Naive B cell (primary cell): Measurements from ENCODE around the gene SMIM27. TPM values are rescaled to one million over a fixed set of nuclear protein-coding genes. Genes with fewer than 3 reads are reported as not detected.
"Not testable (repeated sequence)": the region's sequence is repeated elsewhere in the genome, so short reads cannot be mapped to it uniquely, and the experiment has no call there.

Source experiments
- ATAC-seq, 2 donors: fragments of 150-1000 bp; cut with Tn5 transposase; 2 replicates each; pipeline ENCODE4 v1.10.0; 2021; ENCODE audit warnings: low read depth in 2 of 2, mild to moderate bottlenecking in 2 of 2, moderate library complexity in 2 of 2
- DNase-seq: peaks from one replicate; pipeline ENCODE4 v3.0.0; 2022
- H3K27ac Mint-ChIP-seq, 6 donors: one replicate each; pipeline ENCODE4 v1.8.0; 2020 to 2022; ENCODE audit warnings: mild to moderate bottlenecking in 6 of 6, mixed read lengths in 6 of 6, moderate library complexity in 5 of 6, inconsistent platforms in 2 of 6
- H3K27me3 Mint-ChIP-seq, 3 donors: one replicate each; pipeline ENCODE4 v1.8.0; 2021 to 2022; ENCODE audit warnings: mixed read lengths in 3 of 3, mild to moderate bottlenecking in 1 of 3
- H3K36me3 Mint-ChIP-seq, 2 donors: one replicate each; pipeline ENCODE4 v1.8.0; 2020 to 2022; ENCODE audit warnings: mixed read lengths in 2 of 2, inconsistent platforms in 1 of 2, mild to moderate bottlenecking in 1 of 2
- H3K4me1 Mint-ChIP-seq, 3 donors: one replicate each; pipeline ENCODE4 v1.8.0; 2020 to 2022; ENCODE audit warnings: mixed read lengths in 3 of 3, inconsistent platforms in 1 of 3, mild to moderate bottlenecking in 1 of 3, moderate library complexity in 1 of 3
- H3K4me3 Mint-ChIP-seq, 8 donors: one replicate each; pipeline ENCODE4 v1.8.0; 2020 to 2022; ENCODE audit warnings: mild to moderate bottlenecking in 8 of 8, mixed read lengths in 8 of 8, moderate library complexity in 8 of 8, inconsistent platforms in 2 of 8
- H3K9me3 Mint-ChIP-seq, 7 donors: one replicate each; pipeline ENCODE4 v1.8.0; 2020 to 2022; ENCODE audit warnings: mixed read lengths in 7 of 7, mild to moderate bottlenecking in 5 of 7, inconsistent platforms in 2 of 7, moderate library complexity in 1 of 7
- polyA plus RNA-seq, 6 donors: library from polyadenylated mRNA; unstranded; fragments of 300-500 nt; fragmentation: Illumina TruSeq; gene quantifications; one replicate each; pipeline ENCODE4 v1.2.3, GENCODE V29; 2021; ENCODE audit warnings: low read depth in 6 of 6

The SMIM27 gene
- polyA plus RNA-seq = 100 to 1,000 TPM in 1 of 6 donors, 10 to 100 TPM in 5; 28.8 to 107 (median 80.0) TPM

GRCh38 chr9:32552172-32552872 is at the start of gene SMIM27, which contains the start of gene TOPORS:
Gene SMIM27, plus strand, starts transcription at chr9:32552327. Its CDS starts 108 bp downstream, at chr9:32552435.
Gene TOPORS, minus strand, starts transcription at chr9:32552586. Its CDS starts 150 bp downstream, at chr9:32552436.
- DNase-seq = peak; percentile 85
- no peaks in the 10 kb centered on the region for H3K27me3 Mint-ChIP-seq
- peak within 1 kb of the TSS; percentile 95 to 99 (median 97) for H3K4me3 Mint-ChIP-seq
- H3K9me3 Mint-ChIP-seq = no peaks in the 10 kb centered on the region
- peaks cover 24 to 51% (median 48%) of the 10 kb centered on the region in 3 donors for H3K4me1 Mint-ChIP-seq
- H3K36me3 Mint-ChIP-seq = no peaks in the 10 kb centered on the region
- ATAC-seq = peak; percentile 67 to 68
- H3K27ac Mint-ChIP-seq = peak within 1 kb of the TSS; percentile 96 to 99 (median 98)

GRCh38 chr9:32502464-32502863 is 49.7 kb upstream of the SMIM27 start:
- DNase-seq = no peak
- H3K9me3 Mint-ChIP-seq = no peaks in the 10 kb centered on the region
- H3K27ac Mint-ChIP-seq = peak overlapping the region in 1 of 6 donors; percentile 5
- H3K27me3 Mint-ChIP-seq = no peaks in the 10 kb centered on the region
- peaks cover 6 to 24% of the 10 kb centered on the region in 2 donors for H3K36me3 Mint-ChIP-seq
- peaks cover 0 to 11% (median 7%) of the 10 kb centered on the region in 3 donors for H3K4me1 Mint-ChIP-seq
- no peak for ATAC-seq
- no peak overlapping the region for H3K4me3 Mint-ChIP-seq

GRCh38 chr9:32503008-32503407 is 49.1 kb upstream of the SMIM27 start:
- Mint-ChIP-seq H3K36me3 (peaks cover 5 to 23% of the 10 kb centered on the region in 2 donors), H3K27me3 (no peaks in the 10 kb centered on the region), H3K27ac (peak overlapping the region in 1 of 6 donors; percentile 60), H3K9me3 (no peaks in the 10 kb centered on the region), H3K4me3 (no peak overlapping the region), H3K4me1 (peaks cover 0 to 11% (median 7%) of the 10 kb centered on the region in 3 donors)
- no peak for ATAC-seq
- DNase-seq = no peak

GRCh38 chr9:32508728-32509127 is 43.4 kb upstream of the SMIM27 start:
- H3K27ac Mint-ChIP-seq = no peak overlapping the region
- H3K27me3 Mint-ChIP-seq = no peaks in the 10 kb centered on the region
- H3K4me3 Mint-ChIP-seq = no peak overlapping the region
- peaks cover 0 to 4% (median 0%) of the 10 kb centered on the region in 7 donors for H3K9me3 Mint-ChIP-seq
- DNase-seq (no peak), ATAC-seq (no peak)
- no peaks in the 10 kb centered on the region for H3K36me3 Mint-ChIP-seq
- peaks cover 25 to 41% (median 40%) of the 10 kb centered on the region in 3 donors for H3K4me1 Mint-ChIP-seq

GRCh38 chr9:32516241-32516640 is 35.9 kb upstream of the SMIM27 start:
- no peak for ATAC-seq
- peaks cover 25 to 39% (median 38%) of the 10 kb centered on the region in 3 donors for H3K4me1 Mint-ChIP-seq
- peaks cover 12 to 14% of the 10 kb centered on the region in 2 donors for H3K36me3 Mint-ChIP-seq

GRCh38 chr9:32518276-32518675 is 33.9 kb upstream of the SMIM27 start:
- no peaks in the 10 kb centered on the region for H3K27me3 Mint-ChIP-seq
- no peak overlapping the region for H3K4me3 Mint-ChIP-seq
- no peak overlapping the region for H3K27ac Mint-ChIP-seq
- no peak for DNase-seq
- no peak for ATAC-seq
- peaks cover 22 to 38% (median 31%) of the 10 kb centered on the region in 3 donors for H3K4me1 Mint-ChIP-seq
- peaks cover 17 to 19% of the 10 kb centered on the region in 2 donors for H3K36me3 Mint-ChIP-seq
- H3K9me3 Mint-ChIP-seq = peaks cover 0 to 8% (median 6%) of the 10 kb centered on the region in 7 donors

More at GRCh38 chr9:32516241-32516640, 35.9 kb upstream of the SMIM27 start:
- DNase-seq = no peak
- Mint-ChIP-seq H3K9me3 (peaks cover 0 to 8% (median 6%) of the 10 kb centered on the region in 7 donors), H3K27ac (peak overlapping the region in 2 of 6 donors; percentile 13 to 72), H3K27me3 (no peaks in the 10 kb centered on the region), H3K4me3 (no peak overlapping the region)

- Mint-ChIP-seq H3K27ac (peak overlapping the region in 3 of 6 donors; percentile 5 to 74 (median 65)), H3K36me3 (peaks cover 8 to 12% of the 10 kb centered on the region in 2 donors), H3K4me3 (peak overlapping the region in 5 of 8 donors; percentile 2 to 99 (median 80)), H3K9me3 (peaks cover 0 to 5% (median 0%) of the 10 kb centered on the region in 7 donors), H3K4me1 (peaks cover 30 to 51% (median 32%) of the 10 kb centered on the region in 3 donors), H3K27me3 (no peaks in the 10 kb centered on the region)
- ATAC-seq = no peak
- DNase-seq = no peak
Observed at GRCh38 chr9:32523910-32524309, 28.2 kb upstream of the SMIM27 start.

- not testable (repeated sequence) for DNase-seq, H3K27me3 Mint-ChIP-seq, H3K9me3 Mint-ChIP-seq, ATAC-seq
- Mint-ChIP-seq H3K4me1 (peaks cover 30 to 51% (median 32%) of the 10 kb centered on the region in 3 donors), H3K36me3 (peaks cover 8 to 12% of the 10 kb centered on the region in 2 donors), H3K27ac (peak overlapping the region in 4 of 6 donors; percentile 5 to 98 (median 96)), H3K4me3 (peak overlapping the region; percentile 74 to 100 (median 98))
Observed at GRCh38 chr9:32524558-32524891, 27.6 kb upstream of the SMIM27 start.

- DNase-seq = no peak
- H3K4me3 Mint-ChIP-seq = peak overlapping the region; percentile 94 to 100 (median 98)
- peak in 1 of 2 donors; percentile 19 for ATAC-seq
- H3K27me3 Mint-ChIP-seq = no peaks in the 10 kb centered on the region
- peak overlapping the region; percentile 93 to 98 (median 95) for H3K27ac Mint-ChIP-seq
- H3K4me1 Mint-ChIP-seq = peaks cover 30 to 51% (median 32%) of the 10 kb centered on the region in 3 donors
- peaks cover 8 to 12% of the 10 kb centered on the region in 2 donors for H3K36me3 Mint-ChIP-seq
- H3K9me3 Mint-ChIP-seq = peaks cover 0 to 5% (median 0%) of the 10 kb centered on the region in 7 donors
Observed at GRCh38 chr9:32524892-32525708, 27.0 kb upstream of the SMIM27 start.

- peaks cover 30 to 51% (median 32%) of the 10 kb centered on the region in 3 donors for H3K4me1 Mint-ChIP-seq
Observed at GRCh38 chr9:32525709-32526030, 26.5 kb upstream of the SMIM27 start.

GRCh38 chr9:32526041-32526706 is 26.0 kb upstream of the SMIM27 start, which contains the start of gene RIGI:
Gene RIGI, minus strand, starts transcription at chr9:32526196. Its CDS starts 30 bp downstream, at chr9:32526166.
- peak within 1 kb of the TSS; percentile 94 to 100 (median 98) for H3K4me3 Mint-ChIP-seq
- ATAC-seq = peak; percentile 80 to 84
- peaks cover 30 to 51% (median 32%) of the 10 kb centered on the region in 3 donors for H3K4me1 Mint-ChIP-seq

More at GRCh38 chr9:32525709-32526030, 26.5 kb upstream of the SMIM27 start:
- no peaks in the 10 kb centered on the region for H3K27me3 Mint-ChIP-seq
- peaks cover 0 to 5% (median 1%) of the 10 kb centered on the region in 7 donors for H3K9me3 Mint-ChIP-seq
- ATAC-seq = peak in 1 of 2 donors; percentile 4
- H3K27ac Mint-ChIP-seq = peak overlapping the region; percentile 93 to 98 (median 95)
- peaks cover 8 to 12% of the 10 kb centered on the region in 2 donors for H3K36me3 Mint-ChIP-seq
- DNase-seq = no peak
- peak overlapping the region; percentile 94 to 100 (median 98) for H3K4me3 Mint-ChIP-seq

GRCh38 chr9:32526707-32527048 is 25.4 kb upstream of the SMIM27 start:
- H3K9me3 Mint-ChIP-seq = peaks cover 0 to 7% (median 3%) of the 10 kb centered on the region in 7 donors
- H3K36me3 Mint-ChIP-seq = peaks cover 9 to 12% of the 10 kb centered on the region in 2 donors
- H3K27me3 Mint-ChIP-seq = no peaks in the 10 kb centered on the region
- ATAC-seq (no peak), DNase-seq (no peak)
- peak overlapping the region; percentile 94 to 100 (median 98) for H3K4me3 Mint-ChIP-seq
- peak overlapping the region; percentile 93 to 98 (median 95) for H3K27ac Mint-ChIP-seq
- H3K4me1 Mint-ChIP-seq = peaks cover 30 to 47% (median 32%) of the 10 kb centered on the region in 3 donors

More at GRCh38 chr9:32526041-32526706, 26.0 kb upstream of the SMIM27 start, which contains the start of gene RIGI:
- H3K27me3 Mint-ChIP-seq = no peaks in the 10 kb centered on the region
- peak within 1 kb of the TSS; percentile 93 to 98 (median 95) for H3K27ac Mint-ChIP-seq
- H3K9me3 Mint-ChIP-seq = peaks cover 0 to 6% (median 3%) of the 10 kb centered on the region in 7 donors
- peak; percentile 68 for DNase-seq
- peaks cover 8 to 12% of the 10 kb centered on the region in 2 donors for H3K36me3 Mint-ChIP-seq
